ENCODE data around the gene COBL. TPM values are rescaled to one million over a fixed set of nuclear protein-coding genes. Genes with fewer than 3 reads are reported as not detected.

Gene COBL
- total and polyA plus RNA-seq, 12 donors = 15.5 to 109 (median 87.8) TPM

GRCh38 chr7:51160990-51161615, 155.5 kb downstream of the COBL start:
- peak; percentile 65 to 83 (median 80) for ATAC-seq
- Histone ChIP-seq H3K4me3 (no peak overlapping the region), H3K4me1 (peaks cover 0 to 20% (median 6%) of the 10 kb centered on the region in 9 donors), H3K27me3 (no peaks in the 10 kb centered on the region), H3K9me3 (no peaks in the 10 kb centered on the region), H3K36me3 (no peaks in the 10 kb centered on the region), H3K27ac (no peak overlapping the region)
- 25 to 27% methylated on average over 9 of the region's 9 CpGs for WGBS, 2 donors
- intact Hi-C loops (cut with DNase I) = loop anchor here (2.0 to 10.0 kb wide), 7 partner anchors 206 to 1019 kb away; no protein-coding TSS in a partner anchor
- peak; percentile 59 to 70 for DNase-seq
- peak; percentile 90 to 97 (median 96) for TF ChIP-seq CTCF (IDR thresholded peaks at IDR 0.05)

GRCh38 chr7:51160411-51160810, 156.2 kb downstream of the COBL start:
- no peaks in the 10 kb centered on the region for H3K36me3 ChIP-seq
- no peak overlapping the region for H3K4me3 ChIP-seq
- no peak for TF ChIP-seq CTCF (IDR thresholded peaks at IDR 0.05)
- no peak overlapping the region for H3K27ac ChIP-seq
- WGBS, 2 donors = 66 to 68% methylated on average over 6 of the region's 6 CpGs
- no peaks in the 10 kb centered on the region for H3K27me3 ChIP-seq
- H3K4me1 ChIP-seq = peaks cover 0 to 20% (median 6%) of the 10 kb centered on the region in 9 donors
- no peak for ATAC-seq
- no peaks in the 10 kb centered on the region for H3K9me3 ChIP-seq
- intact Hi-C loops (cut with DNase I) = loop anchor here (2.0 to 10.0 kb wide), 7 partner anchors 206 to 1018 kb away; no protein-coding TSS in a partner anchor
- DNase-seq = no peak

- TF ChIP-seq CTCF (IDR thresholded peaks at IDR 0.05) = no peak
- intact Hi-C loops (cut with DNase I) = loop anchor here in 3 of 10 donors (5.0 to 10.0 kb wide), 4 partner anchors 474 to 954 kb away; no protein-coding TSS in a partner anchor
- ATAC-seq (peak in 1 of 8 donors; percentile 36), DNase-seq (no peak)
- Histone ChIP-seq H3K4me1 (peaks cover 0 to 20% (median 6%) of the 10 kb centered on the region in 9 donors), H3K27ac (no peak overlapping the region), H3K4me3 (no peak overlapping the region), H3K36me3 (no peaks in the 10 kb centered on the region), H3K27me3 (no peaks in the 10 kb centered on the region), H3K9me3 (no peaks in the 10 kb centered on the region)
- 74 to 84% methylated on average over 36 of the region's 36 CpGs for WGBS, 2 donors
These were observed 157.7 kb downstream of the COBL start for GRCh38 chr7:51158742-51159445.

GRCh38 chr7:51158211-51158610, 158.4 kb downstream of the COBL start:
- no peak for TF ChIP-seq CTCF (IDR thresholded peaks at IDR 0.05)
- intact Hi-C loops (cut with DNase I) = loop anchor here in 3 of 10 donors (5.0 to 10.0 kb wide), 4 partner anchors 473 to 953 kb away; no protein-coding TSS in a partner anchor
- 63 to 68% methylated on average over 8 of the region's 8 CpGs for WGBS, 2 donors

More at GRCh38 chr7:51158211-51158610, 158.4 kb downstream of the COBL start:
- Histone ChIP-seq H3K4me3 (no peak overlapping the region), H3K27ac (no peak overlapping the region), H3K36me3 (no peaks in the 10 kb centered on the region), H3K27me3 (peaks cover 0 to 5% (median 0%) of the 10 kb centered on the region in 7 donors), H3K4me1 (peaks cover 0 to 20% (median 6%) of the 10 kb centered on the region in 9 donors), H3K9me3 (no peaks in the 10 kb centered on the region)
- no peak for DNase-seq
- ATAC-seq = no peak

Measured in heart right ventricle (tissue), 16 donors.